Neural cell (in vitro differentiated cells): ENCODE data around the gene TSPO.

Source experiments
- EP300 ChIP-seq: fragments of 450-650 bp; conservative IDR thresholded peaks from 2 replicates; pipeline ENCODE4 v1.6.1; 2014; ENCODE audit warnings: antibody characterized with exemption, mild to moderate bottlenecking, moderate library complexity; ENCODE audit not compliant: poor library complexity, severe bottlenecking
- EZH2 ChIP-seq: fragments of 200-600, 300-800 bp; shearing (Covaris generic), sonication (generic); IDR thresholded peaks from 2 replicates; pipeline ENCODE4 v1.6.1; 2014; ENCODE audit warnings: antibody characterized with exemption, low read length, borderline replicate concordance, mild to moderate bottlenecking; ENCODE audit not compliant: insufficient read depth, poor library complexity, severe bottlenecking
- POLR2AphosphoS5 ChIP-seq: IDR thresholded peaks from 2 replicates; pipeline ENCODE4 v1.6.1; 2012
- RAD21 ChIP-seq: fragments of 450-650 bp; conservative IDR thresholded peaks from 2 replicates; pipeline ENCODE4 v1.6.1; 2014; ENCODE audit warnings: antibody characterized with exemption, mild to moderate bottlenecking, moderate library complexity
- REST ChIP-seq: IDR thresholded peaks from 2 replicates; pipeline ENCODE4 v1.6.1; 2012; ENCODE audit warnings: borderline replicate concordance
- TAF1 ChIP-seq: IDR thresholded peaks from 2 replicates; pipeline ENCODE4 v1.6.1; 2012; ENCODE audit warnings: low read depth
- TF ChIP-seq, protein P1 (sequence below): fragments of 450-650 bp; IDR thresholded peaks from 2 replicates; pipeline ENCODE4 v1.5.1; 2014; ENCODE audit warnings: antibody characterized with exemption, mild to moderate bottlenecking, moderate library complexity; ENCODE audit not compliant: poor library complexity, severe bottlenecking

- no peak for TF ChIP-seq EP300
- no peak for TF ChIP-seq EZH2
- TF ChIP-seq, protein P1, sequence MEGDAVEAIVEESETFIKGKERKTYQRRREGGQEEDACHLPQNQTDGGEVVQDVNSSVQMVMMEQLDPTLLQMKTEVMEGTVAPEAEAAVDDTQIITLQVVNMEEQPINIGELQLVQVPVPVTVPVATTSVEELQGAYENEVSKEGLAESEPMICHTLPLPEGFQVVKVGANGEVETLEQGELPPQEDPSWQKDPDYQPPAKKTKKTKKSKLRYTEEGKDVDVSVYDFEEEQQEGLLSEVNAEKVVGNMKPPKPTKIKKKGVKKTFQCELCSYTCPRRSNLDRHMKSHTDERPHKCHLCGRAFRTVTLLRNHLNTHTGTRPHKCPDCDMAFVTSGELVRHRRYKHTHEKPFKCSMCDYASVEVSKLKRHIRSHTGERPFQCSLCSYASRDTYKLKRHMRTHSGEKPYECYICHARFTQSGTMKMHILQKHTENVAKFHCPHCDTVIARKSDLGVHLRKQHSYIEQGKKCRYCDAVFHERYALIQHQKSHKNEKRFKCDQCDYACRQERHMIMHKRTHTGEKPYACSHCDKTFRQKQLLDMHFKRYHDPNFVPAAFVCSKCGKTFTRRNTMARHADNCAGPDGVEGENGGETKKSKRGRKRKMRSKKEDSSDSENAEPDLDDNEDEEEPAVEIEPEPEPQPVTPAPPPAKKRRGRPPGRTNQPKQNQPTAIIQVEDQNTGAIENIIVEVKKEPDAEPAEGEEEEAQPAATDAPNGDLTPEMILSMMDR: no peak
- no peak for TF ChIP-seq RAD21
- no peak for TF ChIP-seq POLR2AphosphoS5
- TF ChIP-seq REST: no peak
- TF ChIP-seq TAF1: no peak
These were observed 31.4 kb downstream of the TSPO start for GRCh38 chr22:43182726-43183125.
